ENCODE measurements around the gene TRIM10.
"Not testable (repeated sequence)": the region's sequence is repeated elsewhere in the genome, so short reads cannot be mapped to it uniquely, and the experiment has no call there.

The TRIM10 gene

DNA sequence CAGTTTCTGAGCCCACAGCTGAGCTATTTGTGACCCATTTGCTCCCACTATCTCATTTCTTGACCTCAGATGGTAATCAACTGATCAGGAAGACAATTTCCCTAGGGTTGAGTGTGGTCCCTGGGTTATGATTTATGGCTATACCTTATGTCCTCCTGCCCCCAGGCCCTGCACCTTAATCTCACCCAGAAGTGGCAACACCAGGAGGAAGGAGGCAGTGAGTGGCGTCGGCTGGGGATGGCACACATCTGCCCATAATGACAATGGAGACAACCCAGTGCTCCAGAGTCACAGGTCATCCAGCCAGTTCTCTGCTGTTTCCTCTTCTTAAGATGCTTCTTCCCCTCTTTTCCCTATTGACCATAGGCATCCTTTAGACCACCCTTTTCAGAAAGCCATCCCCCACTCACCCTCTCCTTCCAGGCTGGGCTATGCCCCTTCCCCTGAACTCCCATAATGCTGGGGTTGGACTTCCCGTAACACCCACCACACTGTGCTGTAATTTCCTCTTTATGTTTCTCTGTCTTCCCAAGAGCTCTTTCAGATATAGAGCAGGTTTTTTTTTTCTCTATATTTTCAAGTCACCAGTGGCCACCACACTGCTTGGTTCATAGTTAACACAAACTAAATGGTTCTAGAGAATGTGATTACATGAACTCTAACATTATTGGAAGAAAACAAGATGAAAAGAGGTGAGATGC, 8.0 kb downstream of the TRIM10 start:
- no peak for DNase-seq (ENCODE audit: low read depth)

GRCh38 chr6:30152016-30152673, 8.9 kb downstream of the TRIM10 start:
- no peak for DNase-seq (ENCODE audit: low read depth)

DNA sequence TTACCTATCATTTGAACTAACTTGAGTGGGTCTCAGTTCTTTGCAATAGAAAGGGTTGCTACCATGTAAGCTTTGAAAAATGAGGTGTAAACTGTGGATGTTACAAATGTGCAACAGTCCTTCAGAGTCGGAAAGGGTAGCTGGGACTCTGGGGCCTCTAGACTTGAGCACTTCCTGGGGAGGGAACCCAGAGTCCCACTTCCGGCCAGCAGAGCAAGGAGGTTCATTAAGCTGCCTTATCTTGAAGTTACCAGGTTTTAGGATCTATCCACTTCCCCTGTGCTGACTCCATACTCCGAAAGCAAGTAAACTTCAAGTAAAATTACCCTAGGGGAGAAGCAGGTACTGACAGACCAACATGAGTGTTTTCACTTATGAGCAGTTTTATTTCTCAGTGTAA, 9.4 kb downstream of the TRIM10 start:
- no peak for DNase-seq (ENCODE audit: low read depth)

- DNase-seq (ENCODE audit: low read depth) = no peak
These were observed 10.2 kb downstream of the TRIM10 start for GRCh38 chr6:30150671-30151395.

DNA sequence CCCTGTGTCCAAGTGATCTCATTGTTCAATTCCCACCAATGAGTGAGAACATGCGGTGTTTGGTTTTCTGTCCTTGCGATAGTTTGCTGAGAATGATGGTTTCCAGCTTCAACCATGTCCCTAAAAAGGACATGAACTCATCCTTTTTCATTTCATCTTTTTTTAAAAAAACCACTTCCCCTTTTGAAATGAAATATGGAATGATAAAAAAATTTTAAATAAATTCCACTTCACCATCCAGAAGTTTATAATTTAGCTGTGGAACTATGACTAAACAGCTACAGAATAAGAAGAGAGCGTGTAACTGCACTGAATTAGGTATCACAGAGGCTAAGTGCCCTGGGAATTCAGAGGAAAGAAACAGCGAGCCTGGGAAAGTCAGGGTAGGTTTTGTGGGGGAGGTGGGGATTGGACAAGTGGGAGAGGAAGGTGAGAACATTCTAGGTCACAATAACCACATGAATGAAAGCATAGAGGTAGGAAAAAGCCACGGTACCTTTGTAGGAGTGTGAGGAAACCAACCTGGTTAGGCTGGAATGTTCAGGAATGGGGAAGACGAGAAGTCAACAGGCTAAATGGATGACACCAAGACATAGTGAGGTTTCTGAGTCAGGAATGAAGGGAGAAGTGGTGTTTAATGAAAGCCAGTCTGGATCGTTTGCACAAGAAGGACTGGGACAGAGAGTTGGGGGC, 11.0 kb downstream of the TRIM10 start:
- DNase-seq (ENCODE audit: low read depth) = no peak

DNA sequence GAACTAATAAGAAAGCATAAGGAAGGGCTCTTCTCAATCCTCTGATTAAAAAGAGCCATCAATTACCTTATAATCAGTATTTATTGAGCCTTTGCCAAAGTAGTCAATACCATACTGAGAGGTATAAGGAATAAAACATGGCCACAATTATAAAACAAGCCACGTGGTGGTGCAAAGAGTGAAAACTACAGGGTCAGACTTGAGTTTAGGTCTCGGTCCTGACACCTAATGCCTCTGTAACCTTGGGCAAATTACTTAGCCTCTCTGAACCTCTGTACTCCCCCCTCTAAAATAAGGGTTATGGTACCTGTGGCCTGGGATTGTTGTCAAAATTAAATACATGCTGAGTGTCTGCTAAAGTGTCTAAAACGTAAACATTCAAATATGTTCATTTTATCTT, 11.8 kb downstream of the TRIM10 start:
- no peak for DNase-seq (ENCODE audit: low read depth)

DNA sequence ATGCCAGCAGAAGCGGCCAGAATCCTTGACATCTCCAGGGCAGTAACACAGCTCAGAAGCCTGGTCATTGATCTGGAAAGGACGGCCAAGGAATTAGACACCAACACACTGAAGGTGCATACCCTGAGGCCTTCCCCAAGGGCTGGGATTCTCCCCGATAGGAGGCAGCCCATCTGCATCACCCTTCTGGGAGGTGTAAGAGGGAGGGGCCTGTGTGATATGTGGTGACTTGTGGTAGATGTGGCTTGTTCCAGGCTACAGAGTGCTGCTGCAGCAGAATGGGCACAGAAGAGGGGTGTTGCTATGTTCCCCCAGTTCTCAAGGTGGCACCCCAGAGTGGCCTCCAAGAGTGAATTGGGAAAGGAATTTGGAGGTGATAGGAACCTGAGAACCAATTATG, 13.9 kb downstream of the TRIM10 start:
- no peak for DNase-seq (ENCODE audit: low read depth)

DNA sequence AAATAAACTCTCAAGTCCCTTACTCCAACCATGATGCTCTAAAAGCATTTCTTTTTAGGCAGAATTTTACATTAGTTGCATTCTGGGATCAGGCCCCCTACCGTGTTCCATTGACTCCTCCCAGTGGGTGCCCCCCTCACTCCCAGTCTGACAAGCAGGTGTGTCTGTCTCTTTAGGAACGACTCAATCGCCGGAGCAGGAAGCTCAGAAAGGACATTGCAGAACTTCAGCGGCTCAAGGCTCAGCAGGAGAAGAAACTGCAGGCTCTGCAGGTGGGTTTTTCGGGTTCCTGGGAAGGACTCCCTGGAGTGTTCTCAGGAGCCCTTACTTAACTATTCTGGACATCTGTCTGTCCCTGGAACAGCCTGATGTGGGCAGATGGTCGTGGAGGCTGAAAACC, 15.2 kb downstream of the TRIM10 start:
- DNase-seq (ENCODE audit: low read depth) = no peak

DNA sequence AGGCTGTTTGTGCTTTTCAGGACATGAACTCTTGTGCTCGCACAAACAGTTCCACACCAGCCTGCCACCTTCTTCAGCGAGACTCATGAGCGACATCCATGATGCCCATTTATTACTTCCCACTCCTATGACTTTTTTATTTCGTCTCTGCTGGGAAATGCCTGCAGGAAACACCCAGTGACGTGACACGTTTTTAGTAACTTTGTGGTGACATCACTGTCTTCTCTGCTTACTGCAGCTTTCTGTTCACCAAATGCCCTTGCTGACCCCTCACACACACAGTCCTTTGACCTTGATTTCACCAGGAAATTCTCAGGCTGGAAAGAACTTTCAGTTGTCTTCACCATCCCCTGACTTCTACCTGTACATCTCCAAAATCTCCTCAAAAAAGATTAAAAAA, 16.2 kb downstream of the TRIM10 start:
- no peak for DNase-seq (ENCODE audit: low read depth)

- no peak for DNase-seq (ENCODE audit: low read depth)
These were observed 17.2 kb downstream of the TRIM10 start for GRCh38 chr6:30143780-30144179.

DNA sequence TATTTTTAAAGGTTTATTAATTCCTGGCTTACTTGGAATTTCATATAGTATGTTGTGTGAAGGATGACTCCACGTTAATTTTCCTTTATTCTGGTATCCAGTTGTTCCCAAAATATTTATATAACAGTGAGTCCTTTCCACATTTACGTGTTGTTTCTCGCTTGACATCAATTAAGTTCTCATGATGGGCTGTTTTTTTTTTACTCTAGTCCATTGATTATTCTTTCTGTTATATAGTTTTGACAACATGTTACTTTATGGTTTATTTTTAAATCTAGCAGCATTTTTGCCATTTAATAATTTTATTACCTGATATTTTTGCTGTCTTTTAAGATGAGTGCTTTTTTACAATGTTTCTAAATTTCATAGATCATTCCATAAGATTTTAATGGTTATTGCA, 18.3 kb downstream of the TRIM10 start:
- DNase-seq (ENCODE audit: low read depth) = no peak

DNA sequence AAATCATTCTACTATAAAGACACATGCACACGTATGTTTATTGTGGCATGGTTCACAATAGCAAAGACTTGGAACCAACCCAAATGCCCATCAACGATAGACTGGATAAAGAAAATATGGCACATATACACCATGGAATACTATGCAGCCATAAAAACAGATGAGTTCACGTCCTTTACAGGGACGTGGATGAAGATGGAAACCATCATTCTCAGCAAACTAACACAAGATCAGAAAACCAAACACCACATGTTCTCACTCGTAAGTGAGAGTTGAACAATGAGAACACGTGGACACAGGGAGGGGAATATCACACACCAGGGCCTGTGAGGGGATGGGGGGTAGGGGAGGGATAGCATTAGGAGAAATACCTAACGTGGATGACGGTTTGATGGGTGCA, 20.8 kb downstream of the TRIM10 start:
- not testable (repeated sequence) for DNase-seq (ENCODE audit: low read depth)

DNA sequence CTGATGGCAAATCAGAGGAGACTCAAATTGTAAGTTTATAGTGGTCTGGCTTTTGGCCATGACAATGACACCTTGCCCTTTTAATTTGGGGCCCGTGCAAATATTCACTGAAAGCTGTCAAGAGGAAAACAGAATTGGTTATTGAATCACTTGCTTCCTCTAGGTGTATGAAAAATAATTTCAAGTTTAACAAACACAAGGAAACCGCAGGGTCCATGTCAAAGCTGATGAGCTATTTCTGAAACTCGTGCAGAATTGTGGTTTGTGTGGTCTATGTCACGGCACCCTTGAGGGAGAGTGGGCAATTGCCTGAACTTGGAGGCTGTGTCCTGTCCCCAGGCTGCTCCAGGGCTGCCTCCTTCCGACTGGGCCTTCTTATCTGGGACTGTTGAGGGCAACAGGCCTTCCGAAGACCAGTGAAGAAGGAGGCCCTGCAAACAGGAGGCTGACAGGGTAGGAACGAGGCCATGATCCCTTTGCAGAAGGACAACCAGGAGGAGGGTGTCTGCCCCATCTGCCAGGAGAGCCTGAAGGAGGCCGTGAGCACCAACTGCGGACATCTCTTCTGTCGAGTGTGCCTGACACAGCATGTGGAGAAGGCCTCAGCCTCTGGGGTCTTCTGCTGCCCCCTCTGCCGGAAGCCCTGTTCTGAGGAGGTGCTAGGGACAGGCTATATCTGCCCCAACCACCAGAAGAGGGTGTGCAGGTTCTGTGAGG, 24.3 kb downstream of the TRIM10 start:
- DNase-seq (ENCODE audit: low read depth) = no peak

- no peak for DNase-seq (ENCODE audit: low read depth)
These were observed 25.3 kb downstream of the TRIM10 start, which contains the start of gene TRIM40 for GRCh38 chr6:30135757-30136156. Gene TRIM40 (plus strand): TSS chr6:30136140. CDS start chr6:30137037, 897 bp downstream.

DNA sequence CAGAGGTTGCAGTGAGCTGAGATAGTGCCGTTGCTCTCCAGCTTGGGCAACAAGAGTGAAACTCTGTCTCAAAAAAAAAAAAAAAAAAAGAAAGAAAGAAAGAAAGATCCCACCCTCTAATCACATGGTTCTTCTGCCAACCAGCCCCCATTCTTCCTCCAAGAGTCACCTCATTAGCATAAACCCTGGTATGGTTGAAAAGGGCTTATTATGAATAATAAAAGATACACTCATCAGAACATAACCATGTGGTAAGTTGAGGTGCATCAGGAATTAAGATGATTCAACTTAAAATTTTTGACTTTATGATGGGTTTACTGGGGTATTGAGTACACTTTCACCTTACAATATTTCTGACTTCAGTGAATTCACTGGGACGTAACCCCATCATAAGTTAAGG, 25.9 kb downstream of the TRIM10 start:
- no peak for DNase-seq (ENCODE audit: low read depth)

GRCh38 chr6:30131947-30132497, 29.0 kb downstream of the TRIM10 start:
- DNase-seq (ENCODE audit: low read depth) = no peak

- peak; percentile 82 for DNase-seq (ENCODE audit: low read depth)
These were observed 29.8 kb downstream of the TRIM10 start for GRCh38 chr6:30130887-30131862.

GRCh38 chr6:30130179-30130679, 30.8 kb downstream of the TRIM10 start:
- DNase-seq (ENCODE audit: low read depth) = no peak

DNA sequence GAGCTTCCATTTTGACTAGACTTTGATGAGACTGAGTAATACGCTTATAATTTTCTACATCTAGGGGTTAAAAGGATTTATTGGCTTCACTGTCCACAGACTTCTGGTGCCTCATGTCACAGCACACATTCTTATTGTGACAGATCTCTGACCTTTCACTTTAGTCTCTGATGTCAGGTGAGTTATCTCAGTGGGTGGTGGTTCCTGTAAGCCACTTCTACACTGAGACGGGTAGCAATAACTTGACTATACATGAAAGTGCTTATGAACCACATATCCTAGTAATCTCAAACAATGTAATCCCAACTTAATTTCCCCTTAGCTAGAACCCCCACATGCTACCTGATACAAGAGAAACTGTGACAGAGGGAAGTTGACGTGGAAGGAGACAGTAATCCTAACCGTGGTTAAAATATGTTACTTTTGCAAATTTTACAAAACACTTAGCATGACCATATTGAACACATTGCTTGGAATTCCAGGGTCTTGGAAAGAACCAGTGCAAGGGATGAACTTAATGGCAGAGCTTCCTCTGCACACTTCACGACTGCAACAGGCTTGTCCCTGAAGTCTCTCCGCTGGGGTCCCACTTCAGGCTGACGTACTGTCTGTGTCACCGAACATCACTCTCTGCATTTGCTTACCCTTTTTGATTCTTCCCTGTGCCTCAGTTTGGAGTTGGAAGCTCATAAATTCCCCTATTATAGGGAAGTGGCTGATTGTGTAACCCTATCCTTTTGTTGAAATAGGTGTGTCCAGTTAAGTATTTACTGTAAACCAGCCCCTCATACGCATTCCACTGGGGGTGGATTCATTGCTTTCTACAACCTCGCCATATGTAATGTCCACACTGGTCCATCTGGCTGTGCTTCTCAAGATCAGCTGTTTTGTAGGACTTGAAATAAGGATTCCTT, 31.5 kb downstream of the TRIM10 start:
- DNase-seq (ENCODE audit: low read depth) = no peak

Measured in fibroblast of gingiva (primary cell).